ENCODE results near the gene R3HDM1.
"Not testable (repeated sequence)": the region's sequence is repeated elsewhere in the genome, so short reads cannot be mapped to it uniquely, and the experiment has no call there.

Gene R3HDM1

DNA sequence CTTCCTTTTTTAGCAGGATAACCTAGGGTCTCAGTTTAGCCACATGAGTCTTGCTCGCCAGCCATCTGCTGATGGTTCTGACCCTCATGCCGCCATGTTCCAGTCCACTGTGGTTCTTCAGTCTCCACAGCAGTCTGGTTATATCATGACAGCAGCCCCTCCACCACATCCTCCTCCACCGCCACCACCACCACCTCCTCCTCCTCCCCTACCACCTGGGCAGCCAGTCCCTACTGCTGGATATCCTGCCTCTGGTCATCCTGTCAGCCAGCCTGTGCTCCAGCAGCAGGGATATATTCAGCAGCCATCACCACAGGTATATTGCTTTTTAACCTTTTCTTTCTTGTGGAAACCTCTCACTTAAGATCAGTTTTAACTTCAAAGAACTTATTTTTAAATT lies 120.4 kb downstream of the R3HDM1 start:
- no peak overlapping the region for H3K4me3 ChIP-seq (replicated peaks; ENCODE audit: low read depth, low read length)
- DNase-seq (ENCODE audit: extremely low read depth, low read depth): no peak
- TF ChIP-seq, protein P1, sequence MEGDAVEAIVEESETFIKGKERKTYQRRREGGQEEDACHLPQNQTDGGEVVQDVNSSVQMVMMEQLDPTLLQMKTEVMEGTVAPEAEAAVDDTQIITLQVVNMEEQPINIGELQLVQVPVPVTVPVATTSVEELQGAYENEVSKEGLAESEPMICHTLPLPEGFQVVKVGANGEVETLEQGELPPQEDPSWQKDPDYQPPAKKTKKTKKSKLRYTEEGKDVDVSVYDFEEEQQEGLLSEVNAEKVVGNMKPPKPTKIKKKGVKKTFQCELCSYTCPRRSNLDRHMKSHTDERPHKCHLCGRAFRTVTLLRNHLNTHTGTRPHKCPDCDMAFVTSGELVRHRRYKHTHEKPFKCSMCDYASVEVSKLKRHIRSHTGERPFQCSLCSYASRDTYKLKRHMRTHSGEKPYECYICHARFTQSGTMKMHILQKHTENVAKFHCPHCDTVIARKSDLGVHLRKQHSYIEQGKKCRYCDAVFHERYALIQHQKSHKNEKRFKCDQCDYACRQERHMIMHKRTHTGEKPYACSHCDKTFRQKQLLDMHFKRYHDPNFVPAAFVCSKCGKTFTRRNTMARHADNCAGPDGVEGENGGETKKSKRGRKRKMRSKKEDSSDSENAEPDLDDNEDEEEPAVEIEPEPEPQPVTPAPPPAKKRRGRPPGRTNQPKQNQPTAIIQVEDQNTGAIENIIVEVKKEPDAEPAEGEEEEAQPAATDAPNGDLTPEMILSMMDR (IDR thresholded peaks at IDR 0.05; ENCODE audit: low read depth, low read length, missing control alignments): no peak

DNA sequence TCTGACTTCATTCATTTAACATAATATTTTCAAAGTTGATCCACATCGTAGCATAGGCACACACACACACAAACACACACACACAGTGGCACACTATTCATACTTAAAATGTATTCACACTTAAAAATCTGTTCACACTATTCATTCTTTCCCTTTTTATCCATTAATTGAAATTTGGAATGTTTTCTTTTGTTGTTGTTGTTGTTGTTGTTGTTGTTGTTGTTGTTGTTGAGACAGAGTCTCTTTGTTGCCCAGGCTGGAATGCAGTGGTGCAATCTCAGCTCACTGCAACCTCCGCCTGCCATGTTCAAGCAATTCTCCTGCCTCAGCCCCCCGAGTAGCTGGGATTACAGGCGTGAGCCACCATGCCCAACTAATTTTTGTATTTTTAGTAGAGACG lies 123.0 kb downstream of the R3HDM1 start:
- DNase-seq (ENCODE audit: extremely low read depth, low read depth); H3K4me3 ChIP-seq (replicated peaks; ENCODE audit: low read depth, low read length): not testable (repeated sequence)

DNA sequence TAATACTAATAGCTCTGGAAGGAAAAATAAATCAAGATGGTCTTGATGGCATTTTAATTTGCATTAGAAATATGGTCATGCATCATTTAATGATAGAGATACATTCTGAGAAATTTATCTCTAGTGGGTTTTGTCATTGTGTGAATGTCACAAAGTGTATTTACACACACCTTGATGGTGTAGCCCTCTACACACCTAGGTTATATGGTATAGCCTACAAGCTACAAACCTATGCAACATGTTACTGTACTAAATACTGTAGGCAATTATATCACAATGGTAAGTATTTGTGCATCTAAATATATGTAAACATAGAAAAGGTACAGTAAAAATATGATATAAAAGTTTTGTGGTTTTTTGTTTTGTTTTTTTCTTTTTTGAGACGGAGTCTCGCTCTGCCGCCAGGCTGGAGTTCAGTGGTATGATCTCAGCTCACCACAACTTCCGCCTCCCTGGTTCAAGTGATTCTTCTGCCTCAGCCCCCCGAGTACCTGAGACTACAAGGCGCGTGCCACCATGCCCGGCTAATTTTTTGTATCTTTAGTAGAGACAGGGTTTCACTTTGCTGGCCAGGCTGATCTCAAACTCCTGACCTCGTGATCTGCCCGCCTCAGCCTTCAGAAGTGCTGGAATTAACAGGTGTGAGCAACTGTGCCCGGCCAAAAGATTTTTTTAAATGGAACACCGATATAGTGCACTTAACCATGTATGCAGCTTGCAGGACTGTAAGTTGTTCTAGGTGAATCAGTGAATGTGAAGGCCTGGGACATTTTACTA lies 126.7 kb downstream of the R3HDM1 start:
- H3K4me3 ChIP-seq (replicated peaks; ENCODE audit: low read depth, low read length): no peak overlapping the region
- no peak for DNase-seq (ENCODE audit: extremely low read depth, low read depth)
- TF ChIP-seq, protein P1 (IDR thresholded peaks at IDR 0.05; ENCODE audit: low read depth, low read length, missing control alignments): no peak

DNA sequence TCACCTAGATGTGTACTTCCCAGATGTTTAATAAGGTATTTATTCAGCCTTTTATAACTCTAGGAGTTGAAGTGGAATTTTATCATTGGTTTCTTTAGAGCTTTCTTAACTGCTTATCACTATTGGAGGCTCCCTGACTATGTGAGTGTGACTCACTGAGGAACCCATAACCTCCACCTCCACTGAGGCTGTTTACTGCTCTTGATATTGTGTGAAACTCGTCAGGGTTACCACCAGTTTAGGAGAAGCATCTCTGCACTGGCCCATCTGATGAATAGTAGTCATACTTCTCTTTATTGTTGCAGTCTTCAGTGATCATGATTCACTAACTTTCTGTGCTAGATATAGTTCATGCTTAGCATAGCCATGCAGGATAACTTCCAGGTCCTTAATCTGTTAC lies 130.8 kb downstream of the R3HDM1 start:
- DNase-seq (ENCODE audit: extremely low read depth, low read depth): no peak
- no peak overlapping the region for H3K4me3 ChIP-seq (replicated peaks; ENCODE audit: low read depth, low read length)
- TF ChIP-seq, protein P1 (IDR thresholded peaks at IDR 0.05; ENCODE audit: low read depth, low read length, missing control alignments): no peak

DNA sequence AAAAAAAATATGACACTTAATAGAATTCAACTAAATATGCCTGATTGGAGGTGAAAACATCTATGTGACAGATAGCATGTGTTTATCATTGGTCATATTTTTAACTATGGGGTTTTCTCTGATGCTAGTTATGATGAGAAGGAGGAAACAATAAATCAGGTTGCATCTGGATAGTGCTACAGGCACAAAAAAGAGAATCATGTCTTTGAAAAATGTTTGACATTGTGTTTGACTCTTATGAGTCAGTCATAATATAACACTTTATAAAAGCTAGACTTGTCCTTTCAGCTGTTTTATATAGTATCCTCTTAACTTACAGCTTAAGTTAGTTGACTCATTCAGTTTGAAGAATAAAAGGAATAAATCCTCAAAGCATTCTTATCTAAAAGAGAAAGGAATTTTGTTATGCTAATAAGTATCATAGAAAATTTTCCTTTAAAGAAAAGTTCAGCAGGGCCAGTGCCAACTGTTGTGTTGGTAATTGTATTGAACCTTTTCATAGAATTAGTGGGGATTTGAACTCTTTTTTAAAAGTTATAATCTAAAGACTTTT lies 131.9 kb downstream of the R3HDM1 start:
- TF ChIP-seq, protein P1 (IDR thresholded peaks at IDR 0.05; ENCODE audit: low read depth, low read length, missing control alignments): no peak
- no peak for DNase-seq (ENCODE audit: extremely low read depth, low read depth)

DNA sequence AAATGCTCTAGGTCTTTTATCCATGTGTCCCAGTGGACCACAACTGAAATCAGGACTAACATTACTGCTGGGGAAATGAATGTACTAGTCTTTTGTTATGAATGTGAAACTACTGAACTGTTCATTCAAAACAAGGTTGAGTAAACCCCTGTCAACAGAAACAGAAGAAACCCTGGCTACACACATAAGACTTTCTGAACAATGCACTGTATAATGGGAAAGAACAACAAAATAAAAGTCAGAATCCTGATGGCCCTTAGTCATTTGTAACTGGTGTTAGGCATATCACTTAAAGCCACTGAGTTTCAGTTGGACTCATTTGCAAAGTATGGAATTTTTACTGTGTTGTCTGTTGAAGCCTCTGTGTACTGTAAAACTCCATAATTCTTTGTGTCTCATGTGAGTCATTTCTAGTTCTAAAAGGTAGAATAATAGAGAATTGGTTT lies 133.4 kb downstream of the R3HDM1 start:
- no peak for DNase-seq (ENCODE audit: extremely low read depth, low read depth)
- no peak overlapping the region for H3K4me3 ChIP-seq (replicated peaks; ENCODE audit: low read depth, low read length)
- TF ChIP-seq, protein P1 (IDR thresholded peaks at IDR 0.05; ENCODE audit: low read depth, low read length, missing control alignments): no peak

More for the DNA sequence above, 131.9 kb downstream of the R3HDM1 start:
- H3K4me3 ChIP-seq (replicated peaks; ENCODE audit: low read depth, low read length): no peak overlapping the region

DNA sequence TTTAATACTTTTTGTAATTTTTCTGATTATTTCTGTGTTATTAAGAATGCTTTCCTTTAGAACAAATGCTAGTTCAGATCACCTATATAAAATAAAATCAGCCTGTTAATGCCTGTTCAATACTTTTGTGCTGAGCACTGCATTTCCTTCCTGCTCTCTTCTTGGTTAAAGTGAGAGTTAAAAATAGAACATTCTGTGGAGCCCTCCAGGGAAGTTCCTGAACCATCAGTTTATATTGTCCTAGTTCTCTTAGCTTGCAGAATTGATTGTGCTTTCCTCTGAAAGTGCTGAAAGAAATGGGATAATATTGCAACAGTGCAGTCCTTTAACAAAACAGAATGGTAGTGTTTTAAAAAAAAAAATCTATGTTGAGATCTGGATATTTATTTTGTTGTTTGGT lies 135.8 kb downstream of the R3HDM1 start:
- DNase-seq (ENCODE audit: extremely low read depth, low read depth): no peak
- no peak overlapping the region for H3K4me3 ChIP-seq (replicated peaks; ENCODE audit: low read depth, low read length)
- TF ChIP-seq, protein P1 (IDR thresholded peaks at IDR 0.05; ENCODE audit: low read depth, low read length, missing control alignments): no peak
